GM23338 (cell line): Measurements from ENCODE around the gene FRMD3. TPM values are rescaled to one million over a fixed set of nuclear protein-coding genes. Genes with fewer than 3 reads are reported as not detected.

Source experiments
- ATAC-seq: fragments of 200-7000 bp; cut with Tn5 transposase; 3 replicates; pipeline ENCODE4 v1.9.1; 2020
- DNase-seq: peaks from one replicate; pipeline ENCODE4 v3.0.0-alpha.2; 2015; ENCODE audit warnings: low spot score
- H2AFZ ChIP-seq: fragments of 200-600 bp; sonication (generic); 2 replicates; pipeline ENCODE4 v1.8.0; 2016; ENCODE audit warnings: antibody characterized with exemption, mild to moderate bottlenecking, moderate library complexity
- H3F3A ChIP-seq: fragments of 200-600 bp; sonication (generic); replicated peaks from 2 replicates; pipeline ENCODE4 v1.8.0; 2017; ENCODE audit warnings: antibody characterized with exemption, mixed run types, low read depth
- H3K27ac ChIP-seq: fragments of 200-600 bp; sonication (generic); 2 replicates; pipeline ENCODE4 v1.6.1; 2016; ENCODE audit warnings: low read depth
- H3K27me3 ChIP-seq: fragments of 200-600 bp; sonication (generic); 2 replicates; pipeline ENCODE4 v1.8.0; 2016; ENCODE audit warnings: mild to moderate bottlenecking, mixed run types, moderate library complexity; ENCODE audit not compliant: insufficient read depth
- H3K36me3 ChIP-seq: fragments of 200-600 bp; sonication (generic); 2 replicates; pipeline ENCODE4 v1.8.0; 2016; ENCODE audit warnings: mild to moderate bottlenecking; ENCODE audit not compliant: insufficient read depth
- H3K4me1 ChIP-seq: fragments of 200-600 bp; sonication (generic); 2 replicates; pipeline ENCODE4 v1.8.0; 2016; ENCODE audit warnings: mild to moderate bottlenecking, moderate library complexity; ENCODE audit not compliant: insufficient read depth
- H3K4me2 ChIP-seq: fragments of 200-600 bp; sonication (generic); 2 replicates; pipeline ENCODE4 v1.7.1; 2017; ENCODE audit warnings: mixed run types
- H3K4me3 ChIP-seq: fragments of 200-600 bp; sonication (generic); 2 replicates; pipeline ENCODE4 v1.6.1; 2016; ENCODE audit warnings: mixed run types
- H3K79me2 ChIP-seq: fragments of 200-600 bp; sonication (generic); replicated peaks from 2 replicates; pipeline ENCODE4 v1.8.0; 2017; ENCODE audit warnings: mild to moderate bottlenecking; ENCODE audit not compliant: insufficient read depth
- H3K9me2 ChIP-seq: fragments of 200-600 bp; sonication (generic); 2 replicates; pipeline ENCODE4 v1.8.0; 2017; ENCODE audit not compliant: insufficient read depth
- H4K20me1 ChIP-seq: fragments of 200-600 bp; sonication (generic); replicated peaks from 2 replicates; pipeline ENCODE4 v1.8.0; 2017; ENCODE audit warnings: mild to moderate bottlenecking; ENCODE audit not compliant: insufficient read depth
- H3K27ac Mint-ChIP-seq: 2 replicates; pipeline ENCODE4 v1.8.0; 2020; ENCODE audit warnings: inconsistent platforms, mild to moderate bottlenecking, moderate library complexity, mixed read lengths
- H3K27me3 Mint-ChIP-seq: 3 replicates; pipeline ENCODE4 v1.8.0; 2022; ENCODE audit warnings: low read depth, mild to moderate bottlenecking, moderate library complexity, mixed read lengths, inconsistent platforms; ENCODE audit not compliant: insufficient read depth, poor library complexity
- H3K36me3 Mint-ChIP-seq: 3 replicates; pipeline ENCODE4 v1.8.0; 2021; ENCODE audit warnings: low read depth, mild to moderate bottlenecking, inconsistent platforms, moderate library complexity, mixed read lengths
- H3K4me1 Mint-ChIP-seq: 3 replicates; pipeline ENCODE4 v1.8.0; 2020; ENCODE audit warnings: mild to moderate bottlenecking, inconsistent platforms, mixed read lengths
- H3K4me3 Mint-ChIP-seq: 3 replicates; pipeline ENCODE4 v1.8.0; 2021; ENCODE audit warnings: moderate library complexity, mild to moderate bottlenecking, inconsistent platforms, mixed read lengths
- H3K9me3 Mint-ChIP-seq: 3 replicates; pipeline ENCODE4 v1.8.0; 2020; ENCODE audit warnings: moderate library complexity, mild to moderate bottlenecking, inconsistent platforms, mixed read lengths
- CREB1 ChIP-seq: fragments of 250-450 bp; sonication (Bioruptor Pico); IDR thresholded peaks from 2 replicates; pipeline ENCODE4 v1.5.0; 2020; ENCODE audit warnings: low read depth, mild to moderate bottlenecking, moderate library complexity
- CTCF ChIP-seq, 2 experiments: fragments of 200-600 bp in 1 of 2; sonication (generic) in 1 of 2; conservative IDR thresholded peaks; 2 replicates each; pipeline versions ENCODE4 v1.5.1 to v1.6.1; 2016 to 2017; ENCODE audit warnings: antibody characterized with exemption in 2 of 2, low read depth in 2 of 2, mild to moderate bottlenecking in 2 of 2, moderate library complexity in 1 of 2
- JUNB ChIP-seq: IDR thresholded peaks from one replicate; pipeline ENCODE4 v1.6.1; 2016; ENCODE audit warnings: antibody characterized with exemption; ENCODE audit not compliant: unreplicated experiment
- NANOG ChIP-seq: IDR thresholded peaks from 2 replicates; pipeline ENCODE4 v1.6.1; 2016; ENCODE audit warnings: antibody characterized with exemption, borderline replicate concordance
- POLR2AphosphoS5 ChIP-seq: IDR thresholded peaks from 2 replicates; pipeline ENCODE4 v1.6.1; 2016; ENCODE audit warnings: antibody characterized with exemption, low read depth
- REST ChIP-seq: IDR thresholded peaks from one replicate; pipeline ENCODE4 v1.6.1; 2018; ENCODE audit warnings: antibody characterized with exemption; ENCODE audit not compliant: unreplicated experiment
- STAT1 ChIP-seq: IDR thresholded peaks from one replicate; pipeline ENCODE4 v1.6.1; 2016; ENCODE audit warnings: antibody characterized with exemption; ENCODE audit not compliant: unreplicated experiment
- ZNF331 ChIP-seq: fragments of 250-450 bp; sonication (Bioruptor Pico); IDR thresholded peaks from 2 replicates; pipeline ENCODE4 v1.5.0; 2020; ENCODE audit warnings: low read depth, mild to moderate bottlenecking, moderate library complexity
- polyA plus RNA-seq: library from polyadenylated mRNA; unstranded; fragments of >200 nt; fragmentation: Nextera tagmentation; extraction: Ambion mirVana; gene quantifications from 2 replicates; pipeline ENCODE4 v1.2.1, GENCODE V29; 2016
- total RNA-seq: library from RNA; depleted of rRNA; stranded (reverse); fragments of >200 nt; shearing (Covaris generic); gene quantifications from 2 replicates; pipeline ENCODE4 v1.2.3, GENCODE V29; 2014

The FRMD3 gene
- total and polyA plus RNA-seq, 2 experiments from 2014 or later = 0.47 to 1.2 TPM

GRCh38 chr9:83418283-83418682 is 119.9 kb downstream of the FRMD3 start:
- no peaks in the 10 kb centered on the region for H3K4me1 ChIP-seq
- DNase-seq (no peak), ATAC-seq (no peak)
- TF ChIP-seq NANOG (no peak), STAT1 (no peak), POLR2AphosphoS5 (no peak)
- no peaks in the 10 kb centered on the region for H3K27me3 ChIP-seq
- H3K27ac Mint-ChIP-seq = no peak overlapping the region
- no peaks in the 10 kb centered on the region for H3K36me3 ChIP-seq
- no peak overlapping the region for H3K4me3 ChIP-seq
- H3K36me3 Mint-ChIP-seq = no peaks in the 10 kb centered on the region
- no peaks in the 10 kb centered on the region for H3K9me2 ChIP-seq
- H3K27ac ChIP-seq = no peak overlapping the region
- H3K4me1 Mint-ChIP-seq = no peaks in the 10 kb centered on the region
- H3K27me3 Mint-ChIP-seq = no peaks in the 10 kb centered on the region
- no peaks in the 10 kb centered on the region for H4K20me1 ChIP-seq
- H3F3A ChIP-seq = no peaks in the 10 kb centered on the region
- H3K79me2 ChIP-seq = no peaks in the 10 kb centered on the region
- H3K4me3 Mint-ChIP-seq = no peak overlapping the region
- H3K9me3 Mint-ChIP-seq = peaks cover 5% of the 10 kb centered on the region; the same call in 1 of the 3 replicates
- no peak overlapping the region for H3K4me2 ChIP-seq
- no peak overlapping the region for H2AFZ ChIP-seq

- DNase-seq (no peak), ATAC-seq (no peak)
- Histone ChIP-seq H2AFZ (no peak overlapping the region), H3K36me3 (no peaks in the 10 kb centered on the region), H3K4me2 (no peak overlapping the region), H3K4me1 (no peaks in the 10 kb centered on the region), H3K27me3 (no peaks in the 10 kb centered on the region), H3K27ac (no peak overlapping the region), H3K9me2 (0 out of 2 replicates have a peak, but pooled peaks cover 2% of the 10 kb centered on the region), H3K4me3 (no peak overlapping the region), H3F3A (no peaks in the 10 kb centered on the region), H4K20me1 (no peaks in the 10 kb centered on the region), H3K79me2 (no peaks in the 10 kb centered on the region)
- H3K27me3 Mint-ChIP-seq = no peaks in the 10 kb centered on the region
- H3K36me3 Mint-ChIP-seq = no peaks in the 10 kb centered on the region
- H3K4me1 Mint-ChIP-seq = no peaks in the 10 kb centered on the region
- H3K27ac Mint-ChIP-seq = no peak overlapping the region
- H3K4me3 Mint-ChIP-seq = no peak overlapping the region
- TF ChIP-seq STAT1 = no peak
- TF ChIP-seq JUNB = no peak
- TF ChIP-seq CTCF (conservative IDR thresholded peaks at IDR 0.05; ENCODE audit: low read depth in 2 of 2) = no peak
- no peak for TF ChIP-seq CREB1
- TF ChIP-seq ZNF331 (CRISPR knock-in tag) = no peak
- TF ChIP-seq REST = no peak
- no peak for TF ChIP-seq POLR2AphosphoS5
- TF ChIP-seq NANOG = no peak
- H3K9me3 Mint-ChIP-seq = peaks cover 5% of the 10 kb centered on the region; the same call in 1 of the 3 replicates
These were observed 124.8 kb downstream of the FRMD3 start for GRCh38 chr9:83413367-83413766.
